Epithelial cell of esophagus (primary cell): ENCODE data around the gene BCHE.
A peak's percentile ranks its signal among the peaks of the same experiment; 100 is the strongest.

Experiments used
- DNase-seq: peaks from one replicate; pipeline ENCODE4 v3.0.0; 2010; ENCODE audit warnings: low read depth
- H3K4me3 ChIP-seq: 2 replicates; pipeline ENCODE4 v1.5.1; 2011; ENCODE audit warnings: mild to moderate bottlenecking, low read length, control low read depth
- TF ChIP-seq, protein P1 (sequence below): IDR thresholded peaks from 2 replicates; pipeline ENCODE4 v1.5.1; 2011; ENCODE audit warnings: low read depth, mild to moderate bottlenecking, low read length, control low read depth, inconsistent platforms; ENCODE audit not compliant: insufficient read depth; ENCODE audit errors: missing control alignments

The BCHE gene

DNA sequence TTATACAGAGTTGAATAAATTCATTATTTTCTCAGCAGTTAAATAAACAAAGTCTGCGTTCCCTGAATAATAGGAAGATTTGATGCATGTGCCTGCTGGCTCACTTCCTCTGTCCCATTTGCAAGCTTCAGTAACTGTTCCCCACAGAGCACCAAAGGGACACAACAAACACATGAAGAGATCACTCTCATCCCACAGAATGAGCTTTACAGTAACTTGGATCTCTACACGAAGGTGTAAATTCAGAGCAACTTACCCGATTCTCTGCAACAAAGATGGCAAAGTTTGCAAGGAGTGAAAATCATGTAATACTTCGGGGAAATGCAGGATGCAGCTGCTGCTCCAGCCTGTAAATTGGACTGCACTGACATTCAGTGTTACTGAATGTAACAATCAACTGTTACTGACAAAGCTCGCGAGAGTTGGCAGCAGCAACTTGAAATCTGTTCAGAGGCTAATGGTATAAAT, at the start of gene BCHE:
TSS of gene BCHE (minus strand) at position 366 of the 468 bp plus-strand sequence. CDS start 6,390 bp downstream, outside the sequence.
- TF ChIP-seq, protein P1, sequence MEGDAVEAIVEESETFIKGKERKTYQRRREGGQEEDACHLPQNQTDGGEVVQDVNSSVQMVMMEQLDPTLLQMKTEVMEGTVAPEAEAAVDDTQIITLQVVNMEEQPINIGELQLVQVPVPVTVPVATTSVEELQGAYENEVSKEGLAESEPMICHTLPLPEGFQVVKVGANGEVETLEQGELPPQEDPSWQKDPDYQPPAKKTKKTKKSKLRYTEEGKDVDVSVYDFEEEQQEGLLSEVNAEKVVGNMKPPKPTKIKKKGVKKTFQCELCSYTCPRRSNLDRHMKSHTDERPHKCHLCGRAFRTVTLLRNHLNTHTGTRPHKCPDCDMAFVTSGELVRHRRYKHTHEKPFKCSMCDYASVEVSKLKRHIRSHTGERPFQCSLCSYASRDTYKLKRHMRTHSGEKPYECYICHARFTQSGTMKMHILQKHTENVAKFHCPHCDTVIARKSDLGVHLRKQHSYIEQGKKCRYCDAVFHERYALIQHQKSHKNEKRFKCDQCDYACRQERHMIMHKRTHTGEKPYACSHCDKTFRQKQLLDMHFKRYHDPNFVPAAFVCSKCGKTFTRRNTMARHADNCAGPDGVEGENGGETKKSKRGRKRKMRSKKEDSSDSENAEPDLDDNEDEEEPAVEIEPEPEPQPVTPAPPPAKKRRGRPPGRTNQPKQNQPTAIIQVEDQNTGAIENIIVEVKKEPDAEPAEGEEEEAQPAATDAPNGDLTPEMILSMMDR, result no peak
- DNase-seq, result peak; percentile 56
- H3K4me3 ChIP-seq, result peak within 1 kb of the TSS; percentile 23

DNA sequence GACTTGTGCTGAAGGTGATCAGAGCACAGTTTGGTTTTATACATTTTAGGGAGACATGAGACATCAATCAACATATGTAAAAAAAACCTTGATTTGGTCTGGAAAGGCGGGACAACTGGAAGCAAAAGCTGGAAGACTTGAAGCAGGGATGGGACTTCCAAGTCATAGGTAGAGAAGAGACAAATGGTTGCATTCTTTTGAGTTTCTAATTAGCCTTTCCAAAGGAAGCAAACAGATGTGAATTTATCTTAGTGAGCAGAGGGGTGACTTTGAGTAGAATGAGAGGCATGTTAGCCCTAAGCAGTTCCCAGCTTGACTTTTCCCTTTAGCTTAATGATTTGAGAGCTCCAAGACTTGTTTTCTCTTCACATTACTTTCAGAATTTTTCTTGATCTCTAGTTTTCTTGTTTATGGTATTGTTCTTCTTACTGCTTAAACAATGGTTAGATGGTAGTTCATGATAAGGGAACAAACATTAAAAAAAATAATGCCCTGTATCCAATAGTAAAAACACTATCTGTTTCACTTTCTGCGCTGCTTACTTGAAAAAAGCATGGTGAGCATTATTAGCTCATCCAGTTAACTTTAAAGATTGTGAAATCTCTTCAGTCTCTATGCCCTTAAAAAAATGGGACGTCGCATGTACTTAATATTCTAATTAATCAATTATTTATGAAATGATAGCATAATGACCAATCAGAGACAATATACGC, 48.5 kb upstream of the BCHE start:
- TF ChIP-seq, protein P1, result no peak
- no peak for DNase-seq

DNA sequence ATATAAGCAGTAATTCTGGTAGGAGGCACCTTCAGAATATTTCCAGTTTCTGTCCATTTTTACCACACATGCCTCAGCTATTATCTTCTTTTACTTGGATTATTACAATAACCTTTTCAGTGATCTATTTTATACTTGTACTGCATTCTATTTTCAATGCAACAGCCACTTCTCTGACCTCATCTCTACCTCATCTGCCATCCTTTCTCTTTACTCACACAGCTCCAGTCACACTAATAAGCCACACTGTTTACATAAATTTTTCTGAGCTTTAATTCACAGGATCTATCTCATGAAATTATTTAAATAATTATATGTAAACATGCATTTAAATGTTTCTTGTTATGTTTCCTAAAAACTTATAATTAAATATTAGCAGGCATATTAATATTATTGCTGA, 47.3 kb upstream of the BCHE start:
- no peak overlapping the region for H3K4me3 ChIP-seq
- TF ChIP-seq, protein P1, result no peak
- DNase-seq, result no peak

More for the DNA sequence above, 48.5 kb upstream of the BCHE start:
- no peak overlapping the region for H3K4me3 ChIP-seq

DNA sequence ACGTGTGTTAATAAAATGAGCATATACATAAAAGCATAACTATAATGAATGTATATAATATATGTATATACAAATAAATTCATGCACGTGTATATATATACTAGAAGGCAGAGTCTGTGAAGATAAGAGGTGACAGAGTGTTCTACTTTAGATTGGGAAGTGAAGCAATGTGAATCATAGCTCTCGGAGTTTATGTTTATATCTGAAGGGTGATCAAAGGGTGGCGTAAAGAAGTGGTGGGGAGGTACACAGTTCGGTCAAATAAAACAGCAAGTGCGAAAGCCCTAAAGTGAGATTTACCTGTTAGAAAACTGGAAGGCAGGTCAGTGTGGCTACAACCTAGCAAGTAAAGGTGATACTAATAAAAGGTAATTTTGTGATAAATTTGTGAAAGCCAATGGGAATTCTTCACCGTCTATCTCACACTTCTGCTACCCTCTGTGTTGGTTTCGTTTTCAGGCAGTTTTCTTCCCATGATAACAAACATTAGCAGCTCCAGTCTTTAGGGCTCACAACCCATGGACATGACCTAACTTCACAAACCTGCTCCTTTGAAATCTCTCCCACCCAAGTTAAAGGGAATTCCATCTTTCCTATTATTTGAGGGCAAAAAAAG, 46.7 kb upstream of the BCHE start:
- TF ChIP-seq, protein P1, result no peak
- H3K4me3 ChIP-seq, result no peak overlapping the region
- no peak for DNase-seq

DNA sequence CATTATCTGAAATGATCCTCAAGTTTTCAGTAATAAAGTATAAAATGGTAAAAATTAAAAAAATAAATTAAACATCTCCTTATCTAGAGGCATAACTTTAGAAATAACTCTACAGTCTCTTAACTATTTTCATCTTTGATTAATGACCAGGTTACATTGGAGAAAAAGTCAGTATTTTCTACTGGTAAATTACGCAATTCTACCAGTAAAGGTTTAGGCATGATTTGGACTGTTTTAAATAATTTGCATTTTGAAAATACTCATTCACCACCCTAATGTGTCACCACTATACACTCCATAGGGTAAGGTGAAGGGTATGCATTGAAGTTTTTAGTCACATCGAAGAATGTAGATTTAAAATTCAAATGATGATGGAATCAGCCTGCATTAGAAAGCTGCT, 45.9 kb upstream of the BCHE start:
- H3K4me3 ChIP-seq, result no peak overlapping the region
- DNase-seq, result no peak
- TF ChIP-seq, protein P1, result no peak

DNA sequence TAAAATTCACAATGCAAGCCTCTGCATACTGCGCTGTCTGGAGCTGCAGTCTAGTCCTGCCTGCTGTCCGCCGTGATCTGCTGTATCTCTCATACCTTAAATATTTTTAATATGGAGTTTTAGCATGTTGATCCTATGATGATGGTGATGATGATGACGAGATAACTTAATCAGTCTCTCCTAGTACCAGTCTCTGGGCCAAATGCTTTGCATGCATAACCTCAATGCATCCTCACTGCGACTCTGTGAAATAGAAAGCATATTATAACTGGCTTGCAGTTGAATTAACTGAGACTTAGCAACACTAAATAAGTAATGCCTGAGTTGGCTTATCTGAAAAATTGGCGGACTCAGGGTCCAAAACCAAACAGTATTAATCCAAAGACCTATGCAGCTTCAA, 38.4 kb upstream of the BCHE start:
- no peak overlapping the region for H3K4me3 ChIP-seq
- TF ChIP-seq, protein P1, result no peak
- DNase-seq, result no peak
